GM18526 (cell line): ENCODE results near the gene ZDHHC24.

Experiments used
- POLR2A ChIP-seq: IDR thresholded peaks from 3 replicates; pipeline ENCODE4 v1.6.1; 2011; ENCODE audit not compliant: insufficient read length; ENCODE audit errors: extremely low read depth

ZDHHC24 gene

GRCh38 chr11:66529655-66530054 is 16.2 kb downstream of the ZDHHC24 start:
- TF ChIP-seq POLR2A = no peak

- no peak for TF ChIP-seq POLR2A
Measured at GRCh38 chr11:66529069-66529468, 16.8 kb downstream of the ZDHHC24 start.

GRCh38 chr11:66524304-66525040 is 21.4 kb downstream of the ZDHHC24 start:
- no peak for TF ChIP-seq POLR2A

- no peak for TF ChIP-seq POLR2A
Measured at GRCh38 chr11:66523611-66524010, 22.2 kb downstream of the ZDHHC24 start.

GRCh38 chr11:66510990-66511339 is 34.9 kb downstream of the ZDHHC24 start:
- TF ChIP-seq POLR2A = no peak

- peak; percentile 49 for TF ChIP-seq POLR2A
Measured at GRCh38 chr11:66510271-66510989, 35.4 kb downstream of the ZDHHC24 start, which contains the start of gene BBS1. Gene BBS1 (plus strand): TSS chr11:66510635. CDS start chr11:66510660, 25 bp downstream.

GRCh38 chr11:66509131-66509561 is 36.7 kb downstream of the ZDHHC24 start:
- TF ChIP-seq POLR2A = no peak

GRCh38 chr11:66505276-66505816 is 40.5 kb downstream of the ZDHHC24 start:
- TF ChIP-seq POLR2A = no peak

- TF ChIP-seq POLR2A = no peak
Measured at GRCh38 chr11:66498506-66498905, 47.3 kb downstream of the ZDHHC24 start.

GRCh38 chr11:66497206-66497605 is 48.6 kb downstream of the ZDHHC24 start:
- no peak for TF ChIP-seq POLR2A

- TF ChIP-seq POLR2A = no peak
Measured at GRCh38 chr11:66495401-66495854, 50.4 kb downstream of the ZDHHC24 start.

GRCh38 chr11:66494935-66495334 is 50.9 kb downstream of the ZDHHC24 start:
- TF ChIP-seq POLR2A = no peak

- no peak for TF ChIP-seq POLR2A
Measured at GRCh38 chr11:66494458-66494857, 51.4 kb downstream of the ZDHHC24 start.

- no peak for TF ChIP-seq POLR2A
Measured at GRCh38 chr11:66493130-66493529, 52.7 kb downstream of the ZDHHC24 start.

- no peak for TF ChIP-seq POLR2A
Measured at GRCh38 chr11:66492161-66492865, 53.5 kb downstream of the ZDHHC24 start.
